Neural progenitor cell (in vitro differentiated cells): ENCODE data around the gene GNA14. TPM values are rescaled to one million over a fixed set of nuclear protein-coding genes. Genes with fewer than 3 reads are reported as not detected.

ENCODE experiments used
- DNase-seq: peaks from one replicate; pipeline ENCODE4 v3.0.0-alpha.2; 2016; ENCODE audit warnings: low spot score
- H2AFZ ChIP-seq: fragments of 200-600 bp; sonication (generic); replicated peaks from 2 replicates; pipeline ENCODE4 v1.6.1; 2016; ENCODE audit warnings: antibody characterized with exemption
- H3F3A ChIP-seq: fragments of 200-600 bp; sonication (generic); 2 replicates; pipeline ENCODE4 v1.6.1; 2016; ENCODE audit warnings: antibody characterized with exemption, low read depth
- H3K27ac ChIP-seq: fragments of 200-600 bp; sonication (generic); 2 replicates; pipeline ENCODE4 v1.5.1; 2016; ENCODE audit warnings: mild to moderate bottlenecking
- H3K27me3 ChIP-seq: fragments of 200-600 bp; sonication (generic); 2 replicates; pipeline ENCODE4 v1.6.1; 2016; ENCODE audit warnings: mild to moderate bottlenecking, moderate library complexity
- H3K36me3 ChIP-seq: fragments of 200-600 bp; sonication (generic); 2 replicates; pipeline ENCODE4 v1.5.1; 2016
- H3K4me1 ChIP-seq: fragments of 200-600 bp; sonication (generic); 2 replicates; pipeline ENCODE4 v1.6.1; 2016; ENCODE audit warnings: mixed run types
- H3K4me2 ChIP-seq: fragments of 200-600 bp; sonication (generic); 2 replicates; pipeline ENCODE4 v1.6.1; 2016
- H3K4me3 ChIP-seq: fragments of 200-600 bp; sonication (generic); 2 replicates; pipeline ENCODE4 v1.5.1; 2016
- H3K79me2 ChIP-seq: fragments of 200-600 bp; sonication (generic); 2 replicates; pipeline ENCODE4 v1.6.1; 2016; ENCODE audit warnings: low read depth
- H3K9ac ChIP-seq: fragments of 200-600 bp; sonication (generic); 2 replicates; pipeline ENCODE4 v1.6.1; 2016
- H3K9me3 ChIP-seq: fragments of 200-600 bp; sonication (generic); 2 replicates; pipeline ENCODE4 v1.5.1; 2016; ENCODE audit warnings: low read depth
- H4K20me1 ChIP-seq: fragments of 200-600 bp; sonication (generic); 2 replicates; pipeline ENCODE4 v1.6.1; 2016; ENCODE audit warnings: low read depth
- H3K27ac Mint-ChIP-seq: 3 replicates; pipeline ENCODE4 v1.8.0; 2021; ENCODE audit warnings: mixed read lengths
- H3K27me3 Mint-ChIP-seq: 2 replicates; pipeline ENCODE4 v1.8.0; 2022; ENCODE audit warnings: low read depth, mild to moderate bottlenecking, inconsistent platforms, moderate library complexity, mixed read lengths; ENCODE audit not compliant: insufficient read depth
- H3K36me3 Mint-ChIP-seq: 3 replicates; pipeline ENCODE4 v1.8.0; 2021; ENCODE audit warnings: mixed read lengths
- H3K4me1 Mint-ChIP-seq: 3 replicates; pipeline ENCODE4 v1.8.0; 2021; ENCODE audit warnings: mixed read lengths
- H3K4me3 Mint-ChIP-seq: 3 replicates; pipeline ENCODE4 v1.8.0; 2021; ENCODE audit warnings: mild to moderate bottlenecking, moderate library complexity, mixed read lengths
- H3K9me3 Mint-ChIP-seq: 3 replicates; pipeline ENCODE4 v1.8.0; 2020; ENCODE audit warnings: mixed read lengths
- CTCF ChIP-seq: fragments of 200-600 bp; sonication (generic); IDR thresholded peaks from 2 replicates; pipeline ENCODE4 v1.5.1; 2017; ENCODE audit warnings: antibody characterized with exemption, mild to moderate bottlenecking
- EZH2 ChIP-seq: fragments of 200-600 bp; sonication (generic); IDR thresholded peaks from 2 replicates; pipeline ENCODE4 v1.6.1; 2017; ENCODE audit warnings: antibody characterized with exemption, mild to moderate bottlenecking, moderate library complexity
- EZH2phosphoT487 ChIP-seq: fragments of 200-600 bp; sonication (generic); IDR thresholded peaks from 2 replicates; pipeline ENCODE4 v1.6.1; 2017; ENCODE audit warnings: antibody characterized with exemption
- total RNA-seq: library from RNA; depleted of rRNA; stranded (reverse); fragments of >200 nt; gene quantifications from 2 replicates; pipeline ENCODE4 v1.2.3, GENCODE V29; 2015; ENCODE audit warnings: low replicate concordance

Gene GNA14
- total RNA-seq, 1 donor from 2014 or later = not detected

- H3K27ac Mint-ChIP-seq = no peak overlapping the region
- no peak overlapping the region for H2AFZ ChIP-seq
- peaks cover 2% of the 10 kb centered on the region for H3K27me3 Mint-ChIP-seq
- no peaks in the 10 kb centered on the region for H3F3A ChIP-seq
- H4K20me1 ChIP-seq = no peaks in the 10 kb centered on the region
- no peaks in the 10 kb centered on the region for H3K36me3 ChIP-seq
- no peak overlapping the region for H3K4me3 Mint-ChIP-seq
- DNase-seq = no peak
- no peaks in the 10 kb centered on the region for H3K79me2 ChIP-seq
- H3K4me2 ChIP-seq = no peak overlapping the region
- H3K36me3 Mint-ChIP-seq = no peaks in the 10 kb centered on the region
- H3K27ac ChIP-seq = no peak overlapping the region
- peaks cover 5% of the 10 kb centered on the region for H3K4me1 ChIP-seq
- no peak overlapping the region for H3K4me3 ChIP-seq
- TF ChIP-seq EZH2phosphoT487 = no peak
- TF ChIP-seq EZH2 = no peak
- TF ChIP-seq CTCF = no peak
- no peaks in the 10 kb centered on the region for H3K9me3 Mint-ChIP-seq
- no peaks in the 10 kb centered on the region for H3K27me3 ChIP-seq
- H3K9me3 ChIP-seq = no peaks in the 10 kb centered on the region
- H3K4me1 Mint-ChIP-seq = no peaks in the 10 kb centered on the region
- H3K9ac ChIP-seq = no peak overlapping the region
Measured at GRCh38 chr9:77516781-77517180, 131.3 kb downstream of the GNA14 start.

- H3K27ac ChIP-seq = no peak overlapping the region
- no peak overlapping the region for H3K4me2 ChIP-seq
Measured at GRCh38 chr9:77514886-77515711, 133.0 kb downstream of the GNA14 start.

GRCh38 chr9:77513457-77513856 is 134.7 kb downstream of the GNA14 start:
- Histone ChIP-seq H3F3A (no peaks in the 10 kb centered on the region), H3K4me1 (peaks cover 5% of the 10 kb centered on the region), H4K20me1 (no peaks in the 10 kb centered on the region), H3K4me2 (no peak overlapping the region), H3K9ac (no peak overlapping the region), H3K79me2 (no peaks in the 10 kb centered on the region), H3K27ac (no peak overlapping the region), H3K9me3 (no peaks in the 10 kb centered on the region), H3K4me3 (no peak overlapping the region), H3K27me3 (no peaks in the 10 kb centered on the region), H2AFZ (no peak overlapping the region), H3K36me3 (no peaks in the 10 kb centered on the region)
- Mint-ChIP-seq H3K4me3 (no peak overlapping the region), H3K27ac (no peak overlapping the region), H3K27me3 (peaks cover 7% of the 10 kb centered on the region), H3K9me3 (no peaks in the 10 kb centered on the region), H3K4me1 (no peaks in the 10 kb centered on the region), H3K36me3 (no peaks in the 10 kb centered on the region)
- DNase-seq = no peak
- TF ChIP-seq CTCF (no peak), EZH2 (no peak), EZH2phosphoT487 (no peak)

More at GRCh38 chr9:77514886-77515711, 133.0 kb downstream of the GNA14 start:
- H3K9ac ChIP-seq = no peak overlapping the region
- Mint-ChIP-seq H3K27me3 (peaks cover 5% of the 10 kb centered on the region), H3K27ac (no peak overlapping the region), H3K9me3 (no peaks in the 10 kb centered on the region), H3K4me1 (no peaks in the 10 kb centered on the region), H3K36me3 (no peaks in the 10 kb centered on the region), H3K4me3 (no peak overlapping the region)
- no peak overlapping the region for H2AFZ ChIP-seq
- H3K9me3 ChIP-seq = no peaks in the 10 kb centered on the region
- DNase-seq = no peak
- no peaks in the 10 kb centered on the region for H3K36me3 ChIP-seq
- H3K4me3 ChIP-seq = no peak overlapping the region
- no peak for TF ChIP-seq EZH2
- TF ChIP-seq EZH2phosphoT487 = no peak
- TF ChIP-seq CTCF = no peak
- H3K4me1 ChIP-seq = peaks cover 5% of the 10 kb centered on the region
- no peaks in the 10 kb centered on the region for H4K20me1 ChIP-seq
- no peaks in the 10 kb centered on the region for H3K79me2 ChIP-seq
- H3F3A ChIP-seq = no peaks in the 10 kb centered on the region
- no peaks in the 10 kb centered on the region for H3K27me3 ChIP-seq
